Neural cell (in vitro differentiated cells): Measurements from ENCODE around the gene ST7L. TPM values are rescaled to one million over a fixed set of nuclear protein-coding genes. Genes with fewer than 3 reads are reported as not detected.

Source experiments
- H2AFZ ChIP-seq: fragments of 200-600, 300-800 bp; sonication (generic), shearing (Covaris generic); 2 replicates; pipeline ENCODE4 v1.6.0; 2014; ENCODE audit warnings: low read depth, mild to moderate bottlenecking, antibody characterized with exemption, low read length, moderate library complexity
- H3F3A ChIP-seq: fragments of 200-600 bp; shearing (Covaris generic); 2 replicates; pipeline ENCODE4 v1.6.1; 2016; ENCODE audit warnings: mild to moderate bottlenecking, moderate library complexity, mixed read lengths, antibody characterized with exemption, low read length; ENCODE audit not compliant: insufficient read depth, poor library complexity, severe bottlenecking
- H3K27ac ChIP-seq: fragments of 200-600, 300-800 bp; sonication (generic), shearing (Covaris generic); 2 replicates; pipeline ENCODE4 v1.5.1; 2014; ENCODE audit warnings: mild to moderate bottlenecking, low read length, moderate library complexity
- H3K27me3 ChIP-seq: fragments of 300-800, 200-600 bp; sonication (generic), shearing (Covaris generic); 2 replicates; pipeline ENCODE4 v1.6.0; 2014; ENCODE audit warnings: mild to moderate bottlenecking, low read depth, low read length, moderate library complexity; ENCODE audit not compliant: insufficient read depth
- H3K36me3 ChIP-seq: fragments of 300-800, 200-600 bp; sonication (generic), shearing (Covaris generic); 2 replicates; pipeline ENCODE4 v1.5.1; 2014; ENCODE audit warnings: mild to moderate bottlenecking, antibody characterized with exemption, low read length, moderate library complexity; ENCODE audit not compliant: insufficient read depth
- H3K4me2 ChIP-seq: fragments of 300-800, 200-600 bp; sonication (generic), shearing (Covaris generic); 2 replicates; pipeline ENCODE4 v1.6.0; 2014; ENCODE audit warnings: mild to moderate bottlenecking, low read length
- H3K4me3 ChIP-seq: fragments of 300-800, 200-600 bp; sonication (generic), shearing (Covaris generic); 2 replicates; pipeline ENCODE4 v1.5.1; 2014; ENCODE audit warnings: mild to moderate bottlenecking, low read length, moderate library complexity
- H3K79me2 ChIP-seq: fragments of 200-600 bp; shearing (Covaris generic); replicated peaks from 2 replicates; pipeline ENCODE4 v1.6.0; 2014; ENCODE audit warnings: mild to moderate bottlenecking, low read length, moderate library complexity; ENCODE audit not compliant: insufficient read depth
- H3K9ac ChIP-seq: fragments of 300-800, 200-600 bp; sonication (generic), shearing (Covaris generic); 2 replicates; pipeline ENCODE4 v1.6.1; 2016; ENCODE audit warnings: mild to moderate bottlenecking, low read length, mixed read lengths
- H3K9me2 ChIP-seq: fragments of 200-600 bp; shearing (Covaris generic); 2 replicates; pipeline ENCODE4 v1.6.1; 2016; ENCODE audit warnings: mild to moderate bottlenecking, low read length, mixed read lengths; ENCODE audit not compliant: insufficient read depth
- H3K9me3 ChIP-seq: fragments of 200-600, 300-800 bp; sonication (generic), shearing (Covaris generic); 2 replicates; pipeline ENCODE4 v1.6.1; 2016; ENCODE audit warnings: mild to moderate bottlenecking, mixed run types, low read length, moderate library complexity, mixed read lengths
- H4K20me1 ChIP-seq: fragments of 200-600 bp; shearing (Covaris generic); 2 replicates; pipeline ENCODE4 v1.6.1; 2016; ENCODE audit warnings: mild to moderate bottlenecking, mixed run types; ENCODE audit not compliant: insufficient read depth
- EP300 ChIP-seq: fragments of 450-650 bp; conservative IDR thresholded peaks from 2 replicates; pipeline ENCODE4 v1.6.1; 2014; ENCODE audit warnings: antibody characterized with exemption, mild to moderate bottlenecking, moderate library complexity; ENCODE audit not compliant: poor library complexity, severe bottlenecking
- EZH2 ChIP-seq: fragments of 200-600, 300-800 bp; shearing (Covaris generic), sonication (generic); IDR thresholded peaks from 2 replicates; pipeline ENCODE4 v1.6.1; 2014; ENCODE audit warnings: antibody characterized with exemption, low read length, borderline replicate concordance, mild to moderate bottlenecking; ENCODE audit not compliant: insufficient read depth, poor library complexity, severe bottlenecking
- MXI1 ChIP-seq: fragments of 450-650 bp; conservative IDR thresholded peaks from 2 replicates; pipeline ENCODE4 v1.6.1; 2014; ENCODE audit warnings: antibody characterized with exemption, mild to moderate bottlenecking; ENCODE audit not compliant: poor library complexity, severe bottlenecking
- POLR2AphosphoS5 ChIP-seq: IDR thresholded peaks from 2 replicates; pipeline ENCODE4 v1.6.1; 2012
- RAD21 ChIP-seq: fragments of 450-650 bp; conservative IDR thresholded peaks from 2 replicates; pipeline ENCODE4 v1.6.1; 2014; ENCODE audit warnings: antibody characterized with exemption, mild to moderate bottlenecking, moderate library complexity
- REST ChIP-seq: IDR thresholded peaks from 2 replicates; pipeline ENCODE4 v1.6.1; 2012; ENCODE audit warnings: borderline replicate concordance
- SMC3 ChIP-seq: fragments of 450-650 bp; conservative IDR thresholded peaks from 2 replicates; pipeline ENCODE4 v1.6.1; 2014; ENCODE audit warnings: antibody characterized with exemption, mild to moderate bottlenecking, moderate library complexity; ENCODE audit not compliant: poor library complexity
- TAF1 ChIP-seq: IDR thresholded peaks from 2 replicates; pipeline ENCODE4 v1.6.1; 2012; ENCODE audit warnings: low read depth
- polyA plus RNA-seq: library from polyadenylated mRNA; depleted of rRNA; stranded (reverse); fragments of >200 nt; gene quantifications from 2 replicates; pipeline ENCODE4 v1.2.3, GENCODE V29; 2014
- TF ChIP-seq, protein P1 (sequence below): fragments of 450-650 bp; IDR thresholded peaks from 2 replicates; pipeline ENCODE4 v1.5.1; 2014; ENCODE audit warnings: antibody characterized with exemption, mild to moderate bottlenecking, moderate library complexity; ENCODE audit not compliant: poor library complexity, severe bottlenecking

ST7L gene
- polyA plus RNA-seq, 1 donor from 2014 or later = 33.7 TPM

DNA sequence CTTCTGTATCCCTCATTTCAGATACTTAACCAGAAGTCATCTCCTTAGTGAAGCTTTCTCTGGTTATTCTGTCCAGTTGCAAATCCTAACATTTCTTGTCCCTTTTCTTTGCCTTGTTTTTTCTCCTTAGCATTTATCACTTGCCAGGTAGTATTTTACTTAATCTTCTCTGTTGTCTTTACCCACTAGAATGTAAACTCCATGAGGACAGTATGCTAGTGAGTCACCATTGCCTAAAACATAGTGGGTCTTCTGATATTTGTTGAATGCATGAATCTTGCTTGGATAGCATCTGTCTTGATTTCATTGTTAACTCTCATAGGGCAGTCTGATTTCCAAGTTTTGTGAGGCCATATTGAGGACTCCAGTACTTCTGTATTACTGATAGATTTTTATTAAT lies 10.3 kb upstream of the ST7L start:
- no peak for TF ChIP-seq MXI1
- TF ChIP-seq EZH2 = no peak
- TF ChIP-seq, protein P1, sequence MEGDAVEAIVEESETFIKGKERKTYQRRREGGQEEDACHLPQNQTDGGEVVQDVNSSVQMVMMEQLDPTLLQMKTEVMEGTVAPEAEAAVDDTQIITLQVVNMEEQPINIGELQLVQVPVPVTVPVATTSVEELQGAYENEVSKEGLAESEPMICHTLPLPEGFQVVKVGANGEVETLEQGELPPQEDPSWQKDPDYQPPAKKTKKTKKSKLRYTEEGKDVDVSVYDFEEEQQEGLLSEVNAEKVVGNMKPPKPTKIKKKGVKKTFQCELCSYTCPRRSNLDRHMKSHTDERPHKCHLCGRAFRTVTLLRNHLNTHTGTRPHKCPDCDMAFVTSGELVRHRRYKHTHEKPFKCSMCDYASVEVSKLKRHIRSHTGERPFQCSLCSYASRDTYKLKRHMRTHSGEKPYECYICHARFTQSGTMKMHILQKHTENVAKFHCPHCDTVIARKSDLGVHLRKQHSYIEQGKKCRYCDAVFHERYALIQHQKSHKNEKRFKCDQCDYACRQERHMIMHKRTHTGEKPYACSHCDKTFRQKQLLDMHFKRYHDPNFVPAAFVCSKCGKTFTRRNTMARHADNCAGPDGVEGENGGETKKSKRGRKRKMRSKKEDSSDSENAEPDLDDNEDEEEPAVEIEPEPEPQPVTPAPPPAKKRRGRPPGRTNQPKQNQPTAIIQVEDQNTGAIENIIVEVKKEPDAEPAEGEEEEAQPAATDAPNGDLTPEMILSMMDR = no peak
- no peak for TF ChIP-seq REST
- TF ChIP-seq SMC3 = no peak
- TF ChIP-seq TAF1 = no peak
- TF ChIP-seq POLR2AphosphoS5 = no peak
- TF ChIP-seq EP300 = no peak
- TF ChIP-seq RAD21 = no peak
- Histone ChIP-seq H3K36me3 (no peaks in the 10 kb centered on the region), H4K20me1 (peaks cover 3% of the 10 kb centered on the region), H3K27ac (no peak overlapping the region), H3K27me3 (no peaks in the 10 kb centered on the region), H3K9me3 (no peaks in the 10 kb centered on the region), H3K4me3 (no peak overlapping the region), H3K9me2 (no peaks in the 10 kb centered on the region), H3K79me2 (peaks cover 88% of the 10 kb centered on the region), H3K4me2 (no peak overlapping the region), H3K9ac (no peak overlapping the region), H3F3A (no peaks in the 10 kb centered on the region), H2AFZ (no peak overlapping the region)

DNA sequence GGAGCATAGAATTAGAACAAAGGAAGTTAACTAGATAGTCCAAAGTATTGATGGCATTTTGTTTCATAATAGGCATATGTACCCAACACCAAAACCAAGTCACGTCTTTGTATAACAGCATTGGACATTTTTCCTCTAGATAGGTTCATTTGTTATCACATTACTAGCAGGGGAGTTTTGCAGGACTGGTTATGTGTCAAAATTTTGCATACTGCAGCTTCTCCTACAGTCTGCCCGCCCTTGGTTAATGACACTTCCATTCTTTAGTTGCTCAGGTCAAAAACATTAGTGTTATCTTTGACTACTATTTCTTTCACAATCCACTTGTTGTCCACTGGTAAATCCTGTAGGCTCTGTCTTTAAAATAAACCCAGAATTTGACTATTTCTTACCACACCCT lies 9.6 kb upstream of the ST7L start:
- no peaks in the 10 kb centered on the region for H3K27me3 ChIP-seq
- H3K9ac ChIP-seq = no peak overlapping the region
- TF ChIP-seq RAD21 (no peak), EP300 (no peak), REST (no peak), TAF1 (no peak), SMC3 (no peak), POLR2AphosphoS5 (no peak), MXI1 (no peak), EZH2 (no peak)
- TF ChIP-seq, protein P1 = no peak
- H3K36me3 ChIP-seq = no peaks in the 10 kb centered on the region
- no peaks in the 10 kb centered on the region for H3F3A ChIP-seq
- no peak overlapping the region for H2AFZ ChIP-seq
- no peak overlapping the region for H3K4me3 ChIP-seq
- peaks cover 3% of the 10 kb centered on the region for H4K20me1 ChIP-seq
- H3K27ac ChIP-seq = no peak overlapping the region
- no peaks in the 10 kb centered on the region for H3K9me3 ChIP-seq
- H3K79me2 ChIP-seq = peaks cover 86% of the 10 kb centered on the region
- H3K4me2 ChIP-seq = no peak overlapping the region
- H3K9me2 ChIP-seq = no peaks in the 10 kb centered on the region
